GM11168 (cell line): ENCODE measurements around the gene CPSF6.
"Not testable (repeated sequence)": the region's sequence is repeated elsewhere in the genome, so short reads cannot be mapped to it uniquely, and the experiment has no call there.

Source experiments
- in situ Hi-C: fragments of 300-500 bp; cut with MboI; formaldehyde crosslinking; loops from one replicate; pipeline ENCODE4 v1.12.0; 2022; ENCODE audit warnings: low sequenced_read_pairs; ENCODE audit not compliant: unreplicated experiment

CPSF6 gene

DNA sequence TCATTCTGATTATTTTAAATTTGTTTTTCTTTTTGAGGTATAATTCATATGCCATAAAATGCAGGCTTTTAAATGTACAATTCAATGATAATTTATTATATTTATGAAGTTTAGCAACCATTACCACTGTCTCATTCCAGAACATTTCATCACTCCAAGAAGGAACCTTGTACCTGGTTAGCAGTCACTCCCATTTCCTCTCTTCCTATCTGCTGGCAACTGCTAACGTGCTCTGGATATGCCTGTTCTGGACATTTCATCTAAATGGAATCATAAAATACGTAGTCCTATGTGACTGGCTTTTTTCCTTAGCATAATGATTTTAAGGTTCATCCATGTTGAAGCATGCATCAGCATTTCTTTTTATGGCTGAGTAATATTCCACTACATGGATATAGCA lies 15.5 kb downstream of the CPSF6 start:
- in situ Hi-C loops: no loop called here

DNA sequence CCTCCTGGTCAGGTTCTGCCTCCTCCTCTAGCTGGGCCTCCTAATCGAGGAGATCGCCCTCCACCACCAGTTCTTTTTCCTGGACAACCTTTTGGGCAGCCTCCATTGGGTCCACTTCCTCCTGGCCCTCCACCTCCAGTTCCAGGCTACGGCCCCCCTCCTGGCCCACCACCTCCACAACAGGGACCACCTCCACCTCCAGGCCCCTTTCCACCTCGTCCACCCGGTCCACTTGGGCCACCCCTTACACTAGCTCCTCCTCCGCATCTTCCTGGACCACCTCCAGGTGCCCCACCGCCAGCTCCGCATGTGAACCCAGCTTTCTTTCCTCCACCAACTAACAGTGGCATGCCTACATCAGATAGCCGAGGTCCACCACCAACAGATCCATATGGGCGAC lies 19.3 kb downstream of the CPSF6 start:
- in situ Hi-C loops: no loop called here

DNA sequence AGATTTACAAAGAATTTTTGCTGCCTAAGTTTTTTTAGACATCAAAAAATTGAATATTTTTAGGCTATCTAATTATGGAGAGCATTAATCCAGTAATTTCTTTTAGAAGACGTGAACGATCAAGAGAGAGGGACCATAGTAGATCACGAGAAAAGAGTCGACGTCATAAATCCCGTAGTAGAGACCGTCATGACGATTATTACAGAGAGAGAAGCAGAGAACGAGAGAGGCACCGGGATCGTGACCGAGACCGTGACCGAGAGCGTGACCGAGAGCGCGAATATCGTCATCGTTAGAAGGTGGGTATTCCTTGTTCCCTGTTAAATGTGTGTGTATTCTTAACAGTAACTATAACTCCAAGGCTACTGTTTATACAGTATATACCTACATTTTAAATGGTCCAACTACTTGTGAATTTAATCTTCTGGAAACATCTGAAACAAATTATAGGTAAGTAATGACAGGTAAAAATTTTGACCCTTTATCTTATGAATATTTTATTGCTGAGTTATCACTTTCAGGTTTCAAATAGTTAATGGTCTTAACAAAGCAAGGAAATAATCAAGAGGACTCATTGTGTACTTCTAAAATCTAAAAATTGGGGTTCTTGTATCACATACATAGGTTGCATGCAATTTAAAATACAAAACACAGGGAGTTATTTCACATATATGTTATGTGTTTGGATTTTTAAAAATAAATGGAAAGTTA lies 23.1 kb downstream of the CPSF6 start:
- in situ Hi-C loops: no loop called here

DNA sequence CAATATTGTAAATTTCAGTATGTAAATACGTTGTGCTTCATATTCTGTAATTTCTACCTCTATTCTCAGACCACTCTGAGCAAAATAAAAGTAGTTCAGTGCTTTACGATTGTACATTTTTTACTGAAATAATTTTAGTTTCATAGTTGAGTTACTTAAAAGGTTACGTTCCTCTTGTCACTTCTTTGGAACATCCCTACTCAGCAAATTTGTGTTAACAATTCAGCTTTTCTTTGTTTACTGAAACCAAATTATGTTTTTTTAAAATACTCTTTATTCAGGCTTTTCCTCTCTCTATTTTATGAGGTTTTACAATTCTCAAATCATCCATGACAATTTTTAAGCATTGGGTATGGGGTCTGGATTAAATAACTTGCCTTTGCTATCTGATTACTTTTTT lies 25.8 kb downstream of the CPSF6 start:
- in situ Hi-C loops: no loop called here

DNA sequence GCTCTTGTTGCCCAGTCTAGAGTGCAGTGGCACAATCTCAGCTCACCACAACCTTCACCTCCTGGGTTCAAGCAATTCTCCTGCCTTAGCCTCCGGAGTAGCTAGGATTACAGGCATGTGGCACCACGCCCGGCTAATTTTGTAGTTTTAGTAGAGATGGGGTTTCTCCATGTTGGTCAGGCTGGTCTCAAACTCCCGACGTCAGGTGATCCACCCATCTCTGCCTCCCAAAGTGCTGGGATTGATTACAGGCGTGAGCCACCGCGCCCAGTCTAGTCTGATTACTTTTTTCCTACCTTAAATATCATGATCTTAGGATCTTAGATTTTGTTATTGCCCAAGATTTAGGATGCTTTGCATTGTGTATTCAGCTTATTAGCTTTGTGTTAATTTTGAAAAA lies 26.3 kb downstream of the CPSF6 start:
- in situ Hi-C loops: not testable (repeated sequence)

DNA sequence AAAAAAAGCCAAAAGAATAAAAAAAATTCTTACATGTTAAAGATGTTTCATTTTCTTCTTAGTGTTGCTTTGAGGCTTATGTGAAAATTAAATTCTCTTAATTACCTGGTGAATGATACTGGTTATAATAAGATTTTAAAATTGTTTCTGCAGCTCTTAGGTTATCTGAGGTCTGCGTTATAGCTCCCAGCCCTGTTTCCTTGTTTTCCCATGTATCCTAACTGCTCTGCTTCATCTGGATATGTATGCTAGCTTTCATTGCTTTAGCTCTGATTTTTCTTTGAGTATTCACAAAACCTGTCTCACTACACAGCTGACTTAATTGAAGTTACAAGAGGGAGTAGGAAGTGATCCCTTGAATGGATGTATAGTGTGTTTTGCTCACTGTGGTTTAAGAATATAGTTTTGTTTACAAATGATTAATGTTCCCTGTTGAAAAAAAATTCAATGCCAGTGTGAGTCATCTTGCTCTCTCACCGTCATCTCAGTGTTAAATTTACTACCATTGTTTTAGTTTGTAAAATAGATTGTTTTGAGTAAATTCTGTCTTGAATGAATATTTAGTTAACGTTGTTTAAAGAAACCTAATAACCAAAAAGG lies 26.8 kb downstream of the CPSF6 start:
- in situ Hi-C loops: no loop called here

DNA sequence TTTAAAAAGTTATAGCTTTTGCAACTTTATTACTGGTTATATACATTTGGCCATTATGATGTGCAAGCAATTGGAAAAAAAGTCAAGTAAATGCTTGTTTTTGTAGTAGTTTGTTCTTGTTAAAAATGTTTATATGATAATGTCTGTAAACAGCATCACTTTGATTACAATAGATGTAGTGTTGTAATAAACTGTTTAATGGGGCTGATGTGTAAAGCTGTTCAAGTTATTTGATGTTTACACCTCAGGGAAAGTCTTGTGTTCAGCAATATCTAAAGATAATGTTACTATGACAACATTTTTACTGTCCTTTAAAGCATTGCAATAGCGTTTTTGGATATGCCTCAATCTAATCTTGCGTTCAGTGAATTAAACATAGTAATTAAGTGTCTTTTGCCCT lies 30.4 kb downstream of the CPSF6 start:
- in situ Hi-C loops: no loop called here

DNA sequence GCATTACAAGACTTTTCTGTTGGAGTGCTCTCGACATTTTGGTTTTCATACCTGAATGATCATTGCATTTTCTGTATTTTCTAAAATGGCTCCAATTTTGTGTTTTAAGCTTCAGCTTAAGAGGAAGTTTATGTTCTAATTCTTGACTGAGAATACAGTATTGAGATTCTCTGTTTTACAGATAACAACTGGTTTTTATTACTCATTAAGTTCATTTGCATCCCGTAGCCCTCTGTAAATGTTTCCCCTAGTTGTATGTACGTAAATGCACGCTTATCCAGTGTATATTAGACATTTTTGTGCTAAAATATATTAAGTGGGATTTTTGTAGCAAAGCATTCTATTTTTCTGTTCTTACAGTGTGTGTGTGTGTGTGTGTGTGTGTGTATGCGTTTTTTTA lies 33.1 kb downstream of the CPSF6 start:
- in situ Hi-C loops: no loop called here

DNA sequence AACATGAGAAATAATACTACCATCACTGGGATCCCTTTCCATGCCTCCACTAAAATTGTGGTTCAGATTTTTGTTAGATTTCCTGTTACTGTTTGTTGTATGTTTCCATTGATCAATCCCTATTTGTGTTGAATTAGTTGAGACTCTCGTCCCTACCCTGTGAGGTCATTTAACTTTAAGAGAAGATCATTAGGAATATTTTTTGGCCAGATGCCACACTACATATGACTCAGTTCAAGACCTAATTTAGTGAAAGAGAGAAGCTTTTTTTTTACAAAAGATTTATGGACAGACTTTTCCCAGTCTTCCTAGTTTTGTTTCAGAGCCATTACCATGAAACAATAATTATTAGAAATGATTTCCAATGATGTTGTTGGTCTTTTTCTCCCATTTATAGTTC lies 35.5 kb downstream of the CPSF6 start:
- in situ Hi-C loops: no loop called here

DNA sequence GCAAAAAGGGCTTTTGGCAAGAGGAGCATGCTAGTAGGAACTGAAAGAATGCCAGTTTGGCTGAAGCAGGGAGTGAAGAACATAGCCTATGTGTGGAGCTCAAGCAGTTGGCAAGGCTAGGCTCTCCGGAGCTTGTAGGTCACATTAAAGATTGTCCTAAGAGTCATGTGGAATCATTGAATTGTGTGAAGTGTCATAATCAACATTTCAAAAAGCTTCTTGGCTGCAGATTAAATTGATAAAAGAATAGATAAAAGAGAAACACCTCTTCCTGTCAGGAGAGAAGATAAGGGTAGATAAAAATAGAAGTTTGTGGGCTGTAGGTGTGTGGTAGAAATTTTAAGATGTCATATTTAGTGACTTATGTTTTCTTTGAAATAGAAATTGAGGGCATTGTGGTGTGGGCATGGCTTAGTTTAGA lies 36.1 kb downstream of the CPSF6 start:
- in situ Hi-C loops: no loop called here

DNA sequence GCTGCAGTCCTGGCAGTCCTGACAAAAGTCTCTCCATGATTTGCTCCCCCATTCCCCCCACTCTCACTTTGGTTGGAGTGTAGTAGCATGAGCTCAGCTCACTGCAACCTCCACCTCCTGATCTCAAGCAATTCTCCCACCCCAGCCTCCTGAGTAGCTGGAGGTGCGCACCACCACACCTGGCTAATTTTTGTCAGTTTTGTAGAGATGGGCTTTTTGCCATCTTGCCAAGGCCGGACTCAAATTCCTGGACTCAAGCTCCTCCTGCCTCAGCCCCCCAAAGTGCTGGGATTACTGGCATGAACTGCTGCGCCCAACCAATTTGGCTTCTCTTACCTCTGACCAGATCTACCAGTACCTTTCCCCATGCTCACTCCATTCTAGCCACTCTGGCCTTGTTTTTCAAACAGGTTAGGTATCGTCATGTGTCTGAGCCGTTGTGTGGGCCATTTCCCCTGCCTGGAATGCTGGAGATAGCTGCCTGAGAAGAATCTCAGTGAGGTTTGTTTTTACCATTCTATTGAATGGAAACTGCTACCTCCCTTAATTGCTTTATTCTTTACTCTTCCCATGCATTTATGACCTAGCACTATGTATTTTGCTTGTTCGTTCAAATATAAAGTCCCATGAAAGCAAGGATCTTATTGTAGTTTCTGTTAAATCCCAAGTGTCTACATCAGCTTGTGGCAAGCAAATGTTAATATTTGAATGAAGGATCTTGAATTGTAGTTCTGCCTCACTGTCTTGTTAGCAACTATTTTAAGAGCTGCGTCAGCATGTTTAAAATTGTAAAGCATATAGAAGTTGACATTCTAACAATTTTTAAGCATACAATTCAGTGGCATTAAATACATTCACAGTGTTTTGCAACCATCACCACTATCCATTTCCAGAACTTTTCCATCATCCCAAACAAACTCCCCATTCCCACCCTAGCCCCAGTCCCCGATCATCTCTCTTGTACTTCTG lies 39.7 kb downstream of the CPSF6 start:
- in situ Hi-C loops: no loop called here

DNA sequence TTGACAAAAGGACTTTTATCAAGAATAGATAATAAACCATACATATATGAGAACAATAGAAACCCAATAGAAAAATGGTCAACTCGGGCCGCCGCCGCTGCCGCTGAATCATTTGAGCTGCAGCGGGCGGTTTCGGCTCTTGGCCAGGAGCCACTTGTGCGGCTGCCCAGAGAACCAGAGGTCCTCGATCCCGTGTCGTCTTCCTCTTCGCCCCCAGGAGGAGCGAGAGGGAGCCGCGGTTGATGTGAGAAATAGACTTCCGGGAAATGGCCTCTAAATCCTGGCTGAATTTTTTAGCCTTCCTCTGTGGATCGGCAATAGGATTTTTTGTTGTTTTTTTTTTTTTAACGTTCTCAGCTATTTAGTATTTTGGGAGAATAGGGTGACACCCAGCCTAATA lies 44.8 kb downstream of the CPSF6 start:
- in situ Hi-C loops: no loop called here

DNA sequence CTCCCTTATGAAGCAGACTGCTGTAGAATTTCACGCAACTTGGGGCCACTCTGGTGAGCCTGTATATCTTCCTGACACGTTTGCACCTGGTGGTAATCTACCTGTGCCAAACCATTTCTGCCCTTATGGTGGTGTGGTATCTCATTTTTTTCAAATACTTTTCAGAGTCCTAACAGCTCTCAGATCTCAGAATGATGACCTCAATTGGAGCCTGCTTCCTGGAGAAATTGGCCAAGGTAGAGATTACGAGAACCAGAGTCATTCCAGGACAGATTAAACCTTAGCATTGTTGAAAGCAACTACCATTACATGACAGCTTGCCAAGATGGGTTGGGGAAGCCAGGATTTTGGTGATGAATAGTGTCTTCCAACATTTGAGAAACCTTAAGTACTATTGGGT lies 48.2 kb downstream of the CPSF6 start:
- in situ Hi-C loops: no loop called here

DNA sequence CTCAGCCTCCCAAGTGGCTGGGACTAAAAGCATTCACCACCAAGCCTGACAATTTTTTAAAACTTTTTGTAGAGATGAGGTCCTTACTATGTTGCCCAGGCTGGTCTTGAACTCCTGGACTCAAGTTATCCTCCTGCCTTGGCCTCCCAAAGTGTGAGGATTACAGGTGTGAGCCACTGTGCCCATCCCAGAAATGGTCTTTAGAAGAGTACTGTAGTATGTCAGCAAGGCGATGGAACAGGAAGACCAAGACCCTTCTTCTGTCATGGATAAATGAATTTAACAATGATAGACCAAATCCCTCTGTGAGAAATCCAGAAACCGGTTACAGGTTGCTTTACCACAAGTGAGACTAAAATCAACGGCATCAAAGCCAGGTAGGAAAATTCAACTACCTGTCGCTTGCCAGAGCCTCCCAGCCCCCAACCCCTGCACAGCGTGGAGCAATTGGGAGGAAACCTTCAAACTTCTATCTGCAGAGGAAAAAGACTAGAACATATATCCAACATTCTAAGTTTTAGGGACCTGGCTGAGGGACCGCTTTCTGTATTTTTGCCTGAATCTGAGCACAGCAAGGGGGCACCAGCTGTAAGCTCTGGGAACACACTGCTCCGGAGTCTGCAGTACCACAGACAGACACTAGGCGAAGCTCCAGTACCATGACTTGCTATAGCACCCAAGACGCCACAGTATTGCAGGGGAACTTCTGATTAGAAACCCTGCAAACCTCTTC lies 51.3 kb downstream of the CPSF6 start:
- in situ Hi-C loops: no loop called here

DNA sequence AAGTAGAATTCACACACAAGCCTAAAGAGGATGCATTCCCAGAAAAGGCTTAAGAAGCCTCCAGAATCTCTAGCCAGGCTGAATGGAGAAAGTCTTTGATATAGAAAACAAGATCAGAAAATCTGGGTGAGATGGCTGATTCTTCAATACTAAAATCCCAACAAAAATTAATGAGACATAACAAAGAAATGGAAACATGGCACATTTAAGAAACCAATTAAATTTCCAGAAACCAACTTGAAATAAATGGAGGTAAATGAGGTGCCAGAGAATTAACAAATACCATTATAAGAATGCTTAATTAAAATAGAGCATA lies 51.9 kb downstream of the CPSF6 start:
- in situ Hi-C loops: no loop called here

DNA sequence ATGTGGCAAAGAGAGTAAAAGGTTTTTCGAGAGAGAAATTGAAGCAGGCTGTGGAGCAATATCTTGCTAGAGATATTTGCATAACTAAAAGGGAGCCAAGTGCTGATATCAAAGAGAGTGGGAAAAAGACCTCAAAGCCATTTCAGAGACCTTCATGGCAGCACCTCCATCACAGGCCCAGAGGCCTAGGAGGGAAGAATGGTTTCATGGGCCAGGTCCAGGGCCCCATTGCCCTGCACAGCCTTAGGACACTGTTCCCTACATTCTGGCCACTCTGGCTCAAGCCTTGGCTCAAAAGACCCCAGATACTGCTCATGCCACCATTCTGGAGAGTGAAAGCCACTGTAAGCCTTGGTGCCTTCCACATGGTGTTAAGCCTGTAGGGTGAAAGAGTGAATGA lies 58.8 kb downstream of the CPSF6 start:
- in situ Hi-C loops: no loop called here

DNA sequence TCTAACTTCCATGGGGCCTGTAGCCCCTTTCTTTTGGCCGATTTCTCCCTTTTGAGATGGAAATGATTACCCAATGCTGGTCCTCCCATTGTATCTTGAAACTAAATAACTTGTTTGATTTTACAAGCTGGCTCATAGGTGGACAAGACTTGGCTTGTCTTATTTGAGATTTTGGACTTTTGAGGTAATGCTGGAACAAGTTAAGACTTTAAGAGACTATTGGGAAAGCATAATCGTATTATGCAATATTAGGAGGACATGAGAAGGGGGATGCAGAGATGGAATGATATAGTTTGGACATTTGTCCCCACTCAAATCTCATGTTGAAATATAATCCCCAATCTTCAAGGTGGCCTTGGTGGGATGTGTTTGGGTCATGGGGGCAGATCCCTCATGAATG lies 59.6 kb downstream of the CPSF6 start:
- in situ Hi-C loops: no loop called here

DNA sequence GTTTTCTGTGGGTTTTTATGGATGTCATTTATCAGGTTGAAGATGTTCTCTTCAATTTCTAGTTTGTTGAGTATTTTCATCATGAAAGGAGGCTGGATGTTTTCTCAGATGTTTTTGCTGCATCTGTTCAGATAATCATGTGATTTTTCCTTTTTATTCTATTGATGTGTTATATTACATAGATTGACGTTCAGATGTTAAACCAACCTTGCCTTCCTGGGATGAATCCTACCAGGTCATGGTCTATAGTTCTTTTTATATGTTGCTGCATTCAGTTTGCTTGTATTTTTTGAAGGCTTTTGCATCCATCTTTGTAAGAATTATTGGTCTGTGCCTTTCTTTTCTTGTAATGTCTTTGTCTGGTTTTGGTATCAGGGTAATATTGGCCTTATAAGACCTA lies 64.9 kb downstream of the CPSF6 start:
- in situ Hi-C loops: no loop called here

DNA sequence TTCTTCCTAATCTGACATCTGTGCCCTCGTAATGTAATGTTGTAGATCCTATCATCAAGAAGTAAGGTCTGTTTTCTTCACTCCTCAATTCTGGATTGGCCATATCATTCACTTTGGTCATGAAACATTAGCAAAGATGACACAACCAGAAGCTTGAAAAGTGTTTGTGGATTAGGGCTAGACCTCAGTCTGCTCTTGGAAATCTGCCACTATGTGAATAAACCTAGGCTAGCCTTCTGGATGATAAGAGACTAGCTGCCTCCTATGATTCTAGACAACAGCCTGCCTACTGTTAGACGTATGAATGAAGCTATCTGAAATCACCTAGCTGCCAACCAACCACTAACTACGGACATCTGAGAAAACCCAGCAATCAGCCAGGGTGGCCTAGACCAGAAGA lies 70.1 kb downstream of the CPSF6 start:
- in situ Hi-C loops: no loop called here

DNA sequence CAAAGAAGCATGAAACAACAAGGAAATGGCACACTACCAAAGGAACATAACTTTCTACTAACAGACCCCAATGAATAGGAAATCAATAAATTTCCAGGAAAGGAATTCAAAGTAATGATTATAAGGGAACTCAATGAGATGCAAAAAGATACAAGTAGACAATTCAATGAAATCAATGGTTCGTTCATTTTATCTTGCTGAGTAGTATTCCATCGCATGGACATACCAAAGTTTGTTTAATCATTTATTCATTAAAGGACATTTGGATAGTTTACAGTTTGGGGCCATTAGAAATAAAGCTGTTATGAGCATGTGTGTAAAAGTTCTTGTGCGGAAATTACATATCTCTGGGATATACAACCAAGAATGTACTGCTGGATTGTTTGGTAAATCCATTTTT lies 73.8 kb downstream of the CPSF6 start:
- in situ Hi-C loops: no loop called here

DNA sequence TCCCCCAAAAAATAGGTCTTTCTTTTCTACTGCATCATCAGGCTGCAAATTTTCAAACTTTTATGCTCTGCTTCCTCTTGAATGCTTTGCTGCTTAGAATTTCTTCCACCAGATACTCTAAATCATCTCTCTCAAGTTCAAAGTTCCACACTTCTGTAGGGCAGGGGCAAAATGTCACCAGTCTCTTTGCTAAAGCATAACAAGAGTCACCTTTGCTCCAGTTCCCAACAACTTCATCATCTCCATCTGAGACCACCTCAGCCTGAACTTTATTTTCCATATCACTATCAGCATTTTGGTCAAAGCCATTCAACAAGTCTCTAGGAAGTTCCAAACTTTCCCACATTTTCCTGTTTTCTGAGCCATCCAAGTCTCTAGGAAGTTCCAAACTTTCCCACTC lies 77.4 kb downstream of the CPSF6 start:
- in situ Hi-C loops: not testable (repeated sequence)
